ENCODE measurements around the gene NPHP1. TPM values are rescaled to one million over a fixed set of nuclear protein-coding genes. Genes with fewer than 3 reads are reported as not detected.

NPHP1 gene
- total RNA-seq, 4 donors from 2014 or later: 11.0 to 23.3 (median 12.8) TPM

DNA sequence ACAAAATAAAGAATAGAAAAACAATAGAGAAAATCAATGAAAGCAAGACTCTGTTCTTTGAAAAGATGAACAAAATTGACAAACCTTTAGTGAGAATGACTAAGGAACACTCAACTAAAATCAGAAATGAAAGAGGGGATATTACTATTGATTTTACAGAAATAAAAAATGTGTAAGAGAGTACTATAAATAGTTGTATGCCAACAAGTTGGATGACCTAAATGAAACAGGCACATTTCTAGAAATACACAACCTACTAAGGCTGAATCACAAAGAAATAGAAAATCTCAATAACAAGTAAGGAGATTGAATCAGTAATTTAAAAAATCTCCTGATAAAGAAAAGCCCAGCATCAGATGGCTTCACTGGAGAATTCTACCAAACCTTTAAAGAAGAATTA, 70.8 kb downstream of the NPHP1 start:
- Histone ChIP-seq H3K4me3 (replicated peaks in 1 of 3) (no peak overlapping the region), H3K4me1 (no peaks in the 10 kb centered on the region), H3K27ac (no peak overlapping the region), H3K36me3 (no peaks in the 10 kb centered on the region), H3K27me3 (no peaks in the 10 kb centered on the region), H3K9me3 (no peaks in the 10 kb centered on the region)
- DNase-seq: no peak
- intact Hi-C loops (cut with DNase I): no loop called here
- TF ChIP-seq, protein P1, sequence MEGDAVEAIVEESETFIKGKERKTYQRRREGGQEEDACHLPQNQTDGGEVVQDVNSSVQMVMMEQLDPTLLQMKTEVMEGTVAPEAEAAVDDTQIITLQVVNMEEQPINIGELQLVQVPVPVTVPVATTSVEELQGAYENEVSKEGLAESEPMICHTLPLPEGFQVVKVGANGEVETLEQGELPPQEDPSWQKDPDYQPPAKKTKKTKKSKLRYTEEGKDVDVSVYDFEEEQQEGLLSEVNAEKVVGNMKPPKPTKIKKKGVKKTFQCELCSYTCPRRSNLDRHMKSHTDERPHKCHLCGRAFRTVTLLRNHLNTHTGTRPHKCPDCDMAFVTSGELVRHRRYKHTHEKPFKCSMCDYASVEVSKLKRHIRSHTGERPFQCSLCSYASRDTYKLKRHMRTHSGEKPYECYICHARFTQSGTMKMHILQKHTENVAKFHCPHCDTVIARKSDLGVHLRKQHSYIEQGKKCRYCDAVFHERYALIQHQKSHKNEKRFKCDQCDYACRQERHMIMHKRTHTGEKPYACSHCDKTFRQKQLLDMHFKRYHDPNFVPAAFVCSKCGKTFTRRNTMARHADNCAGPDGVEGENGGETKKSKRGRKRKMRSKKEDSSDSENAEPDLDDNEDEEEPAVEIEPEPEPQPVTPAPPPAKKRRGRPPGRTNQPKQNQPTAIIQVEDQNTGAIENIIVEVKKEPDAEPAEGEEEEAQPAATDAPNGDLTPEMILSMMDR (IDR thresholded peaks at IDR 0.05): no peak
- no peak for TF ChIP-seq POLR2A (IDR thresholded peaks at IDR 0.05)

DNA sequence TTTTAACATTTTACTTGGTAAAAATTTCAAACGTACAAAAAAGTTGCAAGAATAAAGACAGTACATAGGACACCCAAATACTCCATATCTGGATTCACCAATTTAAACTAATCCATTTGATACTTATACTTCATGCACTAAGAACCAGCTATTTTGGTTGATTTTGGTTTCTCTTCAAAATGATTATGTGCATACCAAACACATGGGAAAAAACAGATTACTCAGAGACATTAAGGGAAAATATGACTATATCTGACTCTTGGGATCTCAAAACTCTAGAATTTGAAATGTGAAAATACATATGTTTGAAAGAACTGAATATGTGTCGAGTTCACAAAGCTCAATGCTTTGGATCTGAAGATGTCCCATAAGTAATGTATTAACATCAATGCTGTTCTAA, 73.6 kb downstream of the NPHP1 start:
- Histone ChIP-seq H3K4me3 (replicated peaks in 1 of 3) (no peak overlapping the region), H3K4me1 (no peaks in the 10 kb centered on the region), H3K27ac (no peak overlapping the region), H3K27me3 (no peaks in the 10 kb centered on the region), H3K9me3 (no peaks in the 10 kb centered on the region), H3K36me3 (no peaks in the 10 kb centered on the region)
- DNase-seq: no peak
- intact Hi-C loops (cut with DNase I): no loop called here
- TF ChIP-seq, protein P1 (IDR thresholded peaks at IDR 0.05): no peak
- WGBS, 2 donors: 91 to 94% methylated on average over 2 of the region's 2 CpGs

DNA sequence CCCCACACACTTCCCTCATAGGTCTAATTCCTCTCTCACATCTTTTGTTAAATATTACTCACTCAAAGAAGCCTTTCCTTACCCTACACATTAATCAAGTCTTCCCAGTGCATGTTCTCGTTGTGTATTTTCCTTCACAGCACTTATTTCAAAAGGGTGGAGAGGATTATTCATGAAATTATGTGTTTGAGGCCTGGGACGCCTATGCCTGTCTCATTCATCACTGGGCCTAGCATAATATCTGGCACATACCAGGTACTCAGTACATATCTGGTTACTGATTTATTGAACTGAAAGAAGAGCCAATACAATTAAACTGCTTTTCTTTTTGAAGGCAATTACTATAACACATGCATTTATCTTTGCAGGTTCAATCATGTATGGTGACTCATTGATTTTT, 74.1 kb downstream of the NPHP1 start:
- Histone ChIP-seq H3K36me3 (no peaks in the 10 kb centered on the region), H3K27me3 (no peaks in the 10 kb centered on the region), H3K4me1 (no peaks in the 10 kb centered on the region), H3K27ac (no peak overlapping the region), H3K4me3 (replicated peaks in 1 of 3) (no peak overlapping the region), H3K9me3 (no peaks in the 10 kb centered on the region)
- TF ChIP-seq, protein P1 (IDR thresholded peaks at IDR 0.05): no peak
- TF ChIP-seq POLR2A (IDR thresholded peaks at IDR 0.05): no peak
- no peak for DNase-seq
- intact Hi-C loops (cut with DNase I): no loop called here
- WGBS, 2 donors: 90 to 94% methylated on average over 2 of the region's 2 CpGs

DNA sequence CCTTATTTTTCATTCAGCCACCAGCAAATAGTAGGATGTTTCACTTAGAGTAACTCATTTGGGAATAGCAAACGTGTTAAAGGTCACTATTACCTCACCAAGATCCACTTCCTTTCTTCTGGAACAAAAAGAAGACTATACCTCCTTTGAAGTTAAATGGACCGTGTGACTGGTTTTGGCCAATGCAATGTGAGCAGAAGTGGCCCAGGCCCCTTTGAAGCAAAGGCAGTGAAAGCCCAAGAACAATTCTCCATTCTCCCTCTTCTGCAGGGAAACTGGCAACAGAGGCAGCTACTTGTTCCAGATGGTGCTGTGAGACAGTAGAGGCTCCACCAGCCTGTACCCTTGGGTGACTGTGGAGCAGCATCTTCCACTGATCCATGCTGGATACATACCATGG, 77.9 kb downstream of the NPHP1 start:
- H3K27me3 ChIP-seq: no peaks in the 10 kb centered on the region
- H3K36me3 ChIP-seq: no peaks in the 10 kb centered on the region
- no peak for DNase-seq
- 81 to 82% methylated on average over 2 of the region's 2 CpGs for WGBS, 2 donors
- no peak overlapping the region for H3K4me3 ChIP-seq (replicated peaks in 1 of 3)
- no peaks in the 10 kb centered on the region for H3K9me3 ChIP-seq
- TF ChIP-seq POLR2A (IDR thresholded peaks at IDR 0.05): no peak
- TF ChIP-seq, protein P1 (IDR thresholded peaks at IDR 0.05): no peak
- H3K27ac ChIP-seq: no peak overlapping the region
- intact Hi-C loops (cut with DNase I): no loop called here
- H3K4me1 ChIP-seq: no peaks in the 10 kb centered on the region

DNA sequence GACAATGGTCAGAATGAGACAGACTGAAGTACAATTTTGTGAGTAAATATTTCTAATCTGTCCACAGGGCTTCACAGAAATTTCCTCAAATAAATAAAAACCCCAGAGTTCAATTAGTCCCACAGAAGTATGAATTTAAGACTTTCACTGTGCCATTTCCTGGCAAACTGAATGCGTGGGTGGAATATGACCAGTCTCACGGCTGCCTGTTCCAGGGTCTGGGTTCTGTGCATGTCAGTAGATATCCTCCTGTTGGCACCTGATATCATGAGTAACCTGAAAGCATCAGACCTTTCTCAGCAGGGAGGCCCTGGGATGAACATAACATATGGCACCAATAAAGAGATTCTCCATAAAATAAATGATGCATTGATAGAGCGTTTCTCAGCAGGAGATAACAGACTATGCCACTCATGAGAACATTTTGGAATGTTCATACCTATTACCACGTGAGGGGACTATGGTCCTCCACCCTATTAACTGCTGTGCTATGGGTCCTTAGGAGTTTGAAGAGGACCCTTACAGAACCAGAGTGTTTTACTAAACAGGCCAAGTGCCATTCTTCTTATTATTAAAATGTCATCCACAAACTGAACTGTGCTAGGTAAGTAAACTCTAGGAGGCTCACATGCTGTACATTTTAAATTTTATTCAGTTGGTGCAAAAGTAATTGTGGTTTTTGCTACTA, 78.6 kb downstream of the NPHP1 start:
- WGBS, 2 donors: 87 to 91% methylated on average over 4 of the region's 4 CpGs
- no peak for DNase-seq
- Histone ChIP-seq H3K4me1 (peaks cover 0 to 2% of the 10 kb centered on the region in 2 donors), H3K36me3 (no peaks in the 10 kb centered on the region), H3K9me3 (no peaks in the 10 kb centered on the region), H3K27me3 (no peaks in the 10 kb centered on the region), H3K27ac (no peak overlapping the region), H3K4me3 (replicated peaks in 1 of 3) (no peak overlapping the region)
- intact Hi-C loops (cut with DNase I): no loop called here
- TF ChIP-seq, protein P1 (IDR thresholded peaks at IDR 0.05): no peak
- TF ChIP-seq POLR2A (IDR thresholded peaks at IDR 0.05): no peak
